ENCODE measurements around the gene PITRM1. TPM values are rescaled to one million over a fixed set of nuclear protein-coding genes. Genes with fewer than 3 reads are reported as not detected.
A peak's percentile ranks its signal among the peaks of the same experiment; 100 is the strongest.
"Not testable (repeated sequence)": the region's sequence is repeated elsewhere in the genome, so short reads cannot be mapped to it uniquely, and the experiment has no call there.

The PITRM1 gene
- total RNA-seq, 1 donor from 2014 or later = 55.0 TPM

DNA sequence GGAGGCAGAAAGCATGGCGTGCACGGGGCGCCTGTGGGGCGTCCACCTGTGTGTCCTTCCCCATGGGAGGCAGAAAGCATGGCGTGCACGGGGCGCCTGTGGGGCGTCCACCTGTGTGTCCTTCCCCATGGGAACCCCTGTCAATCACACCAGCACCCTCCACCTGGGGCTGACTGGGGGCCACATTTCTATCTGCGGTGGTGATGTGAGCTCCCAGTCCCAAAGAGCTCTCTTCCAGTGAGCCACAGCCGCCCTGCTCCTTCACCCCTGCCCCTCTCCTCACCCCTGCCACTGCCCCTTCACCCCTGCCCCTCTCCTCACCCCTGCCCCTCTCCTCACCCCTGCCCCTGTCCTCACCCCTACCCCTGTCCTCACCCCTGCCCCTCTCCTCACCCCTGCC is 66.3 kb downstream of the PITRM1 start:
- DNase-seq (ENCODE audit: low spot score in 2 of 2); FAIRE-seq: not testable (repeated sequence)

DNA sequence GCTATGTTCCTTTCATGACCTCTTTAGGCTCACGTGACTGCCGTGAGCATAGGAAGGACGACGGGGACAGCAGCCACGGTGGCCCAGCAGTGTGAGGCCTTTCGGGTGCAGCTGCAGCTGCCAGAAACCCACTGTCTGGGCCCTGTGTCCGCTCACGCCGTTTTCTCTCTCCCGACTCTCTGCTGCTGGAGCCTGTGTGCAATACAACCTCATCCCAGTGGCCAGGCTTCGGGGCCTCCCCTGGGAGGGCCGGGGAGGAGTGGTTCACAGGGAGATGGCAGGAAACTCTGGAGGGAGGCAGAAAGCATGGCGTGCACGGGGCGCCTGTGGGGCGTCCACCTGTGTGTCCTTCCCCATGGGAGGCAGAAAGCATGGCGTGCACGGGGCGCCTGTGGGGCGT is 66.7 kb downstream of the PITRM1 start:
- FAIRE-seq (no peak), DNase-seq (ENCODE audit: low spot score in 2 of 2) (no peak)

DNA sequence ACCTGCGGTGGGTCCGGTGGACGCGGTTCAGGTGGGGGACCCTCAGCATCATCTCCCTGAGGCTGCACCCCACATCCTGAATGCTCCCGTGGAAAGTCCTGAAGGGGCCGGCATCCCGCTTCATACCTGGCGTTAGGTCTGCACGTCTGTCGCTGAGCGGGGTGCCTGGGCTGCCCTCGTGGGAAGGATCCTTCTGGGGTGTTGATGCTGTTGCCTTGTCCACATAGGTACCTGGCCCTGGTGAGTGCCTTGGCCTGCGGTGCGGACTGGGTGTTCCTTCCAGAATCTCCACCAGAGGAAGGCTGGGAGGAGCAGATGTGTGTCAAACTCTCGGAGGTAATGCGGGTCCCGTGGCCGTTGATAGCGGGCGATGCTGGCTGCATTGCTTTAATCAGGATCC is 67.4 kb downstream of the PITRM1 start:
- FAIRE-seq (no peak), DNase-seq (ENCODE audit: low spot score in 2 of 2) (no peak)

DNA sequence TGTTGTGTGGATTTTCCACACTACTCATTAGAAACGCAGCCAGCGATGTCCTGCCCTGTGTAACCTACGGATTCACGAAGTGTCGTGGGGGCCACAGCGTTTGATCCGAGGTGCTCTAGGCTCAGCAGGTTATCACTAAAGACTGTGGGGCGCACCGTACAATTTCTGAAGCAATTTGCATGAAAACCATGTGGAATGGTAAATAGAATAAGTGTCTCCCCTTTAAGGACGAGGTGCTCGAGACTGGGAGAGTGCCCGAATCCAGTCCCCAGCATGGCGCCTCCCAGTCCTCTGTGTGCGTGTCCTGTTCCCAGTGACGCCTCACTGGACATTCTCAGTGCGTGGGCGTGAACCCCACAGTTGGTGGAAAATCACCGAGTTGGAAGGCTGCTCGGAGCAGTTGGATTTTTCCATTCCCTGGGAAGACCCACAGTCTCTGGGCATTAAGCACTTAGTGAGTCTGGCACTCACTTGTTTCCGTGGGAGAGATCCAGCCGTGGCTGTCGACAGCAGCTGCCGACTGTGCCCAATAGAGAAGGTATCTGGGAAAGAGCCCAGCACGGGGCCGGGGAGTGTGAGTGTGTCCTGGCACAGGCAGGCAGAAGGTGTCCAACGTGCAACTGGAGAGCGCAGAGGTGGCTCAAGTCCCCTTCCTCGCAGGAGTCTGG is 68.2 kb downstream of the PITRM1 start:
- FAIRE-seq (no peak), DNase-seq (ENCODE audit: low spot score in 2 of 2) (no peak)

DNA sequence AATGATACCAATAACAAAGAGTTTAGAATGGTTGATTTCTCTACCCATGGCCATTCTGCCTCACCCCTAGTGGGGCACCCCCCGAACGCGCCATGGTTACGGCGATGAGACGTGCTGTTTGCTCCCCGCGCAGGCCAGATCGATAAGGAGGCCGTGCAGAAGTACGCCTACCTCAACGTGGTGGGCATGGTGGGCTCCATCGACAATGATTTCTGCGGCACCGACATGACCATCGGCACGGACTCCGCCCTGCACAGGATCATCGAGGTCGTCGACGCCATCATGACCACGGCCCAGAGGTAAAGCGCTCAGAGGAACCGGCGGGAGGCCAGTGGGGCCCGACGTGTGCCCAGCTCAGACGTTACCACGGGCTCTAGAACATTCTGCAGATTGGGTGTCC is 68.9 kb downstream of the PITRM1 start:
- FAIRE-seq (no peak), DNase-seq (ENCODE audit: low spot score in 2 of 2) (no peak)

DNA sequence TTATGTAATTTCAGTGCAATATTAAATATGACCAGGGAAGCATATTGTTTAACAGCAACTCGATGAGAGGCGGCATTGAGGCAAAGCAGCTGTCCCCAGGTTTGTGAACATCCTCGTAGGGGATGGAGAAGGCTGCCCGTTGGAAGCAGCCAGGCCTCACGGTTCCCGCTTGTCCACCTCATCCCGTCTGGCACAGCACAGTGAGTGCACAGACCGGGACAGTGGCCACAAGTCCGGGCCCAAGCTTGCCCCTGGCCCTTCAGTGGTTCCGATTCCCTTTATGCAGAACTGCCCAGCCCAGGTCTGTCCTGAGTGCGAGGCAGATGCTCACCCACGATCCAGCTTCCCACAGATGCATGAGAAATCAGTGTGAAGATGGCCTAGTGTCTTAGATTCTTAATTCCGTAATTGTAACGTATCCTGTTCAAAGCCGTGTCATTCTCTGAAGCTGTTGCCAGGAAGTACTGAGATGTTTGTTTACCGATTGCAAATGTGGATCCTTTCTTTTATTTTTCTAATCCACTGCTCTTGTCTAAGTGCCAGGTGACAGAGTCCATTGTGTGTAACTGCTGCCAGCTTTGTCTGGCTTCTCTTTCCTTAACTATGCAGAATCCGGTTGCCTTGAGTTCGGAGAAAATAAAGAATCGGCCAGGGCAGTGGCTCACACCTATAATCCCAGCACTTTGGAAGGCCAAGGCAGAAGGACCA is 69.7 kb downstream of the PITRM1 start:
- FAIRE-seq (no peak), DNase-seq (ENCODE audit: low spot score in 2 of 2) (no peak)

DNA sequence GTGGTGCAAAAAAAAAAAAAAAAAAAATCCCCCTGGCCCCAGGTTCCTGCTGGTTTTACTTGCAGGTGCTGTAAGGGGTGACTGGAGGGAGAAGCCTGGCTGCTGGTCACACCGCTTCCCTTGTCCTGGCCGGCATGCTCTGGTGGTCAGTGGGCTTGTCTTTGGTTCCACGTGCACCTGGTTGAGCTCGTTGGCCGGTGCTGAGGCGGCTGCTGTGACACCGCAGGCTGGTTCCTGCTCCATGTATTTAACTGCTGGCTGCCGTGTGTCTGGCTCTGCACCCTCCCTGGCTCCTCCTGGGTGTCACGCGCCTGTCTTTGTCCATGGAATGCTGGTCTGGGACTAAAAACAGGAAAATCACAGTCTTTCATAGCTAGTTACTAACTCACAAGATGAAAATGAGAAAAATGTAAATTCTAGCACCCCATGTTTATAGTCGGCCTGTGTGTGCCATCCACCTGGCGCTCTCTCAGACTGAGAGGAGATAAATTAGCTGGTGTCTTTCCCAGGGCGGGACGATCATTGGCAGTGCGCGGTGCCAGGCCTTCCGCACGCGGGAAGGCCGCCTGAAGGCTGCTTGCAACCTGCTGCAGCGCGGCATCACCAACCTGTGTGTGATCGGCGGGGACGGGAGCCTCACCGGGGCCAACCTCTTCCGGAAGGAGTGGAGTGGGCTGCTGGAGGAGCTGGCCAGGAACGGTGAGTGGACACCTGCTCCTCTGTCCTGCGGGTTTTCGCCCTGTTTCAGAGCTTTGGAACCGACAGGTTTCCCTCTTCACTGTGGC is 71.5 kb downstream of the PITRM1 start:
- no peak for DNase-seq (ENCODE audit: low spot score in 2 of 2)
- no peak for FAIRE-seq

DNA sequence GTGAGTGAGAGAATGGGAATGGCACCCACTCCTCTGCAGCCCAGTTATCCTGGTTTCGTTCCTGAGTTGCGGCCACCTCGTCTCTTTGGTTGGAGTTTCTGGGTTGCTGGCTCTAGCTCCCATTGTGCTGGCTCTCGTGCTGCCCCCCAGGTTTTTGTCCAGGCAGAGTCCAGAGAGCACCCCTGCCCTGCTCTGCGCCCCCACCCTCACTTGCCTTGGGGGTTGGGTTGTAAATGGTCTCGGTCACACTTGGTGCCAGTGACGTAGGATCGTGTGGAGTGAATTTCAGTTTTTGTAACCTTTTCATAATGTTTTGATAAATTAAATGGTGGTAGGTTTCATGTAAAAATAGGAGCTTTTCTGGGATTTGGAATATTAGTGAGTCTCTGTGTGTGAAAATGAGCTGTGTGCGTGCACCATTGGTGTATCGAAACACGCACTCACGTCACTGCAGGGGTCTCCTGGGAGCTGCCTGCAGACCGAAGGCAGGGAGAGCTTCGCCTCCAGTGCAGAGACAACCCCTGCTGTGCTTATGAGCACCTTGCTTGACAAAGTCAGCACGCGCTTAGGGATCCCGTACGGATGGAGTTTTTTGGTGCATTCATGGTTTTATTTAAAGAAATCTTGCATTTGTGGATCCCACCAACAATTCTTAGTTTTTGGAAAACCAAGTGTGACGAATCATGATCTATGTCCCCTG is 72.3 kb downstream of the PITRM1 start:
- DNase-seq (ENCODE audit: low spot score in 2 of 2) (no peak), FAIRE-seq (no peak)

DNA sequence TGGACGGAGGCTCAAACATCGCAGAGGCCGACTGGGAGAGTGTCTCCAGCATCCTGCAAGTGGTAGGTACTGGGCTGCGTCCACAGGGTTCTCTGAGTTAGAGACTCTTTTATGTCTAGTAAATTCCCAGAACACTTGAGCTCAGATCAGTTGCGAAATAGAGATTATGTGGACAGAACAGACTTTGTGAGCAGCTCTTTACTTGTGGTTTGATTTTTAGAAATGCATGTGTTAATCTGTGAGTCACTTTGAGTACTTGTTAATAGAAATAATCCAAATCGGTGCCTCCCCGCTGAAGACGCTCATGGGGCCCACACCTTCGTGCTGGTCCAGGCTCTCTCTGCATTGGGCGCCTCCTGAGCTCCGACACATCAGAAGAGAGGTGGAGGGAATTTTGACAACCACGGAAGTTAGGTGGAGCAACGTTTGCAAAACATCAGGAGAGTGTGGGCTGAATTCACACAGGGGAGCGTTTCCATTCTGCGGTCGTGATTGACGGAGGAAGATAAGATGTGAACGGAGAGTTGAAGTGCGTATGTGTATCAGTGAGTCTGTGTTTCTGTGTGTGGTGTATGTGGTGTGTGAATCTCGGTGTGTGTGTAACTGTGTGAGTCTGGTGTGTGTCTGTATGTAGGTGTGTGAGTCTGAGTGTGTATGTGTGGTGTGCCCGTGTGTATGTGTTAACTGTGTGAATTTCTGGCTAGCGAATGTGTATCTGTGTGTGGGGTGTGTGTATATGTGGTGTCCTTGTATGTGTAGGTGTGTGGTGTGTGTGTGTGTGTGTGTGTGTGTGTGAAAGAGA is 73.1 kb downstream of the PITRM1 start:
- no peak for DNase-seq (ENCODE audit: low spot score in 2 of 2)
- no peak for FAIRE-seq

DNA sequence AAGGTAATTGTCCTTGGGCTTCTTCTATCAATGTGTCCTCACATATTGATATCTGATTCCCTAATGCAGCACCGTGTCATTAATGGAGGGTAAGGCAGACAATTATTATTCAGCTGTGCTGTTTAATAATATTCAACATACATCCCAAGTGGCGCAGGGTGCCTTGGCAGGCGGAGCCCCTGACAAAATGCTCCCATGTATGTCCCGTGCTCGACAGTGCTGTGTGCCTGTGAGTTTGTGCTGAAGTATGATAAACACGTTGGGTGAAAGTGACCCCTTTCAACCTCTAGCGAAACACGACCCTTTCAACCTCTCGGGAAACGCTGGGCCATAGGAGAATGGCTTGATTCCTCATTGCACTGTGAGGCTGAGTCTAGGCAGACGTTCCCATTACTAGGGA is 73.9 kb downstream of the PITRM1 start:
- DNase-seq (ENCODE audit: low spot score in 2 of 2) (no peak), FAIRE-seq (no peak)

DNA sequence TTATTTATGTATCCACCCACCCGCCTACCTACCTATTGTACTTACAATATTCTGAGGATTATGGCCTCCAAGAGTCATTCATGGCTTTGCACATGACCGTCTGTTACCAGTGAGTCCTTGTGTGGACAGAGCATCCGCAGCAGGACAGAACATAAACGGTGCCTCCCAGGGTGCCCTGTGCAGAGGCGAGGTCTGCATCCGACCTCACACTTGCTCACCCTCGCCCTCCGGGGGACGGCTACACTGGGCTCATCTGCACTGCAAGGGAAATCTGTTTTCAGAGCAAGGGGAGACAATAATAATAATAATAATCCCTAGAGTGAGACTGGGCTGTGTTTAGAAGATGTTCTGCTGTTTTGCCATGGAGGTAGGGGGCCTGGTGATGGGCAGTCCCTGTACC is 75.4 kb downstream of the PITRM1 start:
- DNase-seq (ENCODE audit: low spot score in 2 of 2) (no peak), FAIRE-seq (no peak)

DNA sequence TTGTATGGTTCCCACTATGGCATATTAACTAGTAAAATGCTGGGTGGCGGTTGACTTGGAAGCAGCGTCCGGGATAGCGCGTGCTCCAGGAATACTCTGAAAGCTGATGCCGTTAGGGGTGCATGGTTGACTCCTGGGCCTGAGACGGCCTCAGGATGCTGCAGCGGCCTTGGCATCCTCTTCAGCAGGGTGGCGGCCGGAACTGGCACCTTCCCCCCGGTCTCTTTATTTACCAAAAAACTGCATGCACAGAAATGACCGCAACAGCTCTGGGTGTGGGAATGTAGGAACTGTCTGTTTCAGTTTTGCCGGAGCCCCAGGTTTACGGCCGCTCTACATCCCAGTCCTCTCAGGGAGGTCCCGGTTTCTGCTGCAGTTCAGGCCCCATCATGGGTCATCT is 76.4 kb downstream of the PITRM1 start:
- FAIRE-seq (no peak), DNase-seq (ENCODE audit: low spot score in 2 of 2) (no peak)

DNA sequence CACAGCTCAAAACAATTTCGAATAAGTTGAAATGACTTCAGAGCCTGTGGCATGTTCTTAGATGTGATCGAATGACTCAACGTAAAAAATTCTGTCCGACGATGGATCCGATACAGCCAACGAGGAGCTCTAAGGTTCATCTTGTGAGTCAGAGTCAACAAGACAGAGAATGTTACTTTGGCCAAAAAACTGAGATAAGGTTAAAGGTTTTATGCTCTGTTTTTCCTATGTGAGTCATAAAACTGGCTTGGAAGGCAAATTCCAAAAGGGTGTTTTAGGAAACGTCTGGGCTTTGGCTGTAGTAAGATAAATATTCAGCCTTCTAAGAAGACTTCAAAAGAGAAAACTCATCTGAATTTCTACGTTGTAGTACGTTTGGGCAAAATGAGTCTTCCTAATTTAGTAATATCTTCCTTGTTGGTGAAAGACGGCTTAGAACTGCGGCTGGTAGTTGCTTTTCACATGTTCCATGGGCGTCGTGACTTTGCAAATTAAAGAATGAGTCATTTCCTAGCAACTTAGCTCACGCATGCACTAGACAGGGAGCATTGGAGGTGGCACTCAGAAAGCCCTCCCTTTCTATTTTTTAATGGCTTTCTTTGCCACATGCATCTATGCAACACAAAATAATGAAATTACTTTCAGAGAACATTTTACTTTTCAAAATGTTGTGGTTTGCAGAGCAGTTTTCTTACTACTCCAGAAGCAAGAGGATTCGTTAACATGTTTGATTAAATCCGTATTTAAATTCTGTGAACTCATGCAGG is 77.0 kb downstream of the PITRM1 start:
- FAIRE-seq = no peak
- peak in 1 of 2 donors; percentile 61 for DNase-seq (ENCODE audit: low spot score in 2 of 2)

DNA sequence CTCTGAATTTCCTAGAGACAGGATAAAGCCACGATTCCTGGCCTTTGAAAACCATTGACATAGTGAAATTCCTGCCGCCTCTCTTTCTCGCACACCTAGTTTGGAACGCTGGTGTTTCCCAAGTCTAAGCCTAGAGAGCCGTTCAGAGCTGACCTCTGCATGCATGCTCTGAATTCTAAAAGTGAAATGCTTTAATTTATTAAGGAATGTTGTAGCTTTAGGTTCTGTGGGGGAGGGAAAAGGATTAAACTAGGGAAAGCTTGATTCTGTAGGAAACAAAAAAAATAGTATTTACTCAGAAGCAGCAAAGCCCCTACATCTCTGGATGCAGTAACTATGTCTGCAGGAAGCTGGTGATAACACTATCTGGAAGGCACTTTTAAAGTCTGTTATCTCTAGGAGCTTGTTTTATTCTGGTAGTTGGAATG is 78.0 kb downstream of the PITRM1 start:
- DNase-seq (ENCODE audit: low spot score in 2 of 2) (no peak), FAIRE-seq (no peak)

DNA sequence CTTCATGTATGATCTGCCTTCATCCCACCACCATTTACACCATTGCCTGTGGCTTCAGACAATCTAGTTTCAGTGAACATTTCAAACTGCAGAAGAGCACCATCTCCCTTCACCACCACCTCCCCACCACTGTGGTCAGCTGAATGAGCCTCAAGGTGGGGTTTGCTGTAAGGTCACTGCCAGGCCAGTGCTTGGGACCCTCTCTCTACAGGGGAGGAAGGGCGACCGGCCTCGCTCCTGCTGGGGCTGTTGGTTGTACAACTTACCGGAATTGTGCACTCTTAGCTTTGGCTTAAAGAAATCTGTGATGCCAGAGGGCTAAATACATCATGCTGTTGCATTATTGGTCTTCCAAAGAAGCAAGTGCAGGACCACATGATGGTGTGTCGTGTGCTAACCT is 78.6 kb downstream of the PITRM1 start:
- FAIRE-seq = no peak
- no peak for DNase-seq (ENCODE audit: low spot score in 2 of 2)

DNA sequence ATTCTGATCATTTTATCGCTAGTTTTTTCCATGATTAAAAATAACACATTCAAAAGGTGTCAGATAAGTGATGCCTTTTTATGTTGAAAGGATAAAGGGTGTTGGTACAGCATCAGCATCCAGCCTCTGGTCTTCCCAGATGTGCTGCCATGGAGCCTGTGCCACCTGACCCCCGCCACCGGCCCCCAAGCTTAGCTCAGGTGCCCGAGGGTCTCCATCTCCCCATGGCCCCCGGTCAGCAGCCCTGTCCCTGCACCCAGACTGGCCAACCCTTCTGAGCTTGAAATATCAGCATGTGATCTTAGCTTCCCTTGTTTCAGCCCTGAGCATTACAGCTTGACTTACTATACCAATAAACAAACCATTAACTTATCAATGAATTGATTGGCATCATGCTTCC is 80.7 kb downstream of the PITRM1 start:
- no peak for FAIRE-seq
- DNase-seq (ENCODE audit: low spot score in 2 of 2) = no peak

DNA sequence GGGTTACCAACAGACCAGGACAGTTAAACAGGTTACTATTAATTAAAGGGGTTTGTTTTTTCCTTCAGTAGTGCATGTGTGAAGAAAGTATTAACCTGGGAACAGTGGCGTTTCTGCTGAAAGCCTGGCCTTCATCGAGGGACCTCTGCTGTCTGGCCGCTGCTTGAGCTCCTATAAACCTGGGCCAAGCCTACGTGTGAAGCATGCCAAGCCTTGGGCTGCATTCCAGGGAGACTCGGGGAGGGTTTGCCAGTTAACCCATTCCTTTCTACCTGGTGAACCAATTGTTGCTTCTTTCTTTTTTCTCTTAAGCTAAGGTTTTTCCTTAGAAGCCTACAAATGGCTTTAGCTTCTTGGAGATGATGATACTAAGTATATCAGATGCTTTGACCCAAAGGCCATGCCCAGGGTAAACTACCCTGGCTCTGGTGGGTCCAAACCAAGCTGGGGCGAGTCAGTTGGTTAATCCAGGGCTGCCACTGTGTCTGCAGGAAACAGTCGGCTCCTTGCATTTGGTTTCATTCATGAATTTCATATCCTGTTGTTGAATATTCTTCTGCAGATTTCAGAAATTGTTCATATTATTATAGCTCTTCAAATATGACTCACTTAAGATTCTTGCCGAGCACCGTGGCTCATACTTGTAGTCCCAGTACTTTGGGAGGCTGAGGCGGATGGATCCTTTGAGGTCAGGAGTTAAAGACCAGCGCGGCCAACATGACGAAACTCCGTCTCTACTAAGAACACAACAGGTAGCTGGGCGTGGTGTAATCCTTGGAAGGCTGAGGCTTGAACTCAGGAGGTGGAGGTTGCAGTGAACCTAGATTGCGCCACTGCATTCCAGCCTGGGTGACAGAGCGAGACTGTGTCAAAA is 81.4 kb downstream of the PITRM1 start:
- no peak for DNase-seq (ENCODE audit: low spot score in 2 of 2)
- FAIRE-seq = no peak

DNA sequence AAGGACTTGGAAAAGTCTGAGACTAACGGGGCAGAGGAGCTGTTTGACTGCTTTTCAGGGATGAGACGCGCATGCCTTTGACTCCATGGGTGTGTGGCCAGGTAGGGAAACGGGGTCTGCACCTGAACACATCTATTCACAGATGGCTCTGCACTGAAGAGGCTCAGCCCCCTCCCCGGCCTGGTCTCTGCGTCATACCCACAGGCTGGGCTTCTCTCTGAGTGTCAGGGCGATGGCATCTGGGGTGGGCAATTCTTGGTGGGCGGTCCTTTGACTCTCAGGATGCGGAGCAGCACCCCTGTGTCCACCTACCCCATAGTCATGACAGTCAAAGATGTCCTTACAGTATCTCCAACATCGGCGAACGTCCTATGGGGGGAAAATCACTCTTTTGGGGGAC is 82.2 kb downstream of the PITRM1 start:
- DNase-seq (ENCODE audit: low spot score in 2 of 2) = no peak
- no peak for FAIRE-seq
